A673 (cell line): ENCODE measurements around the gene KIF26B.

Experiments
- EZH2 ChIP-seq: fragments of 200-600 bp; sonication (generic); IDR thresholded peaks from 2 replicates; pipeline ENCODE4 v1.6.1; 2017; ENCODE audit warnings: borderline replicate concordance, low read depth, mild to moderate bottlenecking, mixed read lengths, antibody characterized with exemption, low read length; ENCODE audit not compliant: poor library complexity, severe bottlenecking
- TF ChIP-seq, protein P1 (sequence below): fragments of 300-800, 200-600 bp; sonication (generic); conservative IDR thresholded peaks from 2 replicates; pipeline ENCODE4 v1.5.1; 2017; ENCODE audit warnings: low read depth, mild to moderate bottlenecking, antibody characterized with exemption, low read length, moderate library complexity, mixed read lengths

DNA sequence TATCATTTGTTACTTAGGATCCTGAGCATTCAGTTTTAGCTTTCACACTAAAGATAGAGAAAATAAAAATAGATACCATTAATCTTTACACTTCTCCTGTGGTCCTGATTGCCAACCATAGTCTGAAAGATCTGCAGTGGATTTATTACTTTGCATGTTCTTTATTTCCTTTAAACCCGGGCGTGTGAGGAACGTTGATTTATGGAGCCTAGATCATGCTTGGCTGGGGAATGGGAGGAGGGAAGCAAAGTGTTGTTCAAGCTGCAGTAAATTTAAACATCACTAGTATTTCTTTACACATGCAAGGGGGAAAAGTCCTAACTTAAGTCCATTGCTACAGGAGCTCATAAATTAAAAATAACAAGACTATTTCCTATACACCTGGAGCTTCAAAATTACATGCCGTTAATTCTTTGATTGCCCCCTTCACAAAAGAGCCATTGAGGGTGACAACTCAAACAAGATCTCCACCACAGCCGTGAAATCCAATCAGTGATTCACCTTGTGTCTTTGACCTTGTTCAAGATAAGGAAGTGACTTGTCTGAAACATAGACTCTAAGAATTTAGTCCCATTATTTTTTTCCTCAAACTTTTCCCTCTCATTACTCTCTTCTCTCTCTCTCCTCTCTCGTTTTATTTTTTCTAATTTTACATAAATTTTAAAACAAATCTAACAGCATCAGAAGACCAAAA lies 282.7 kb downstream of the KIF26B start:
- TF ChIP-seq, protein P1, sequence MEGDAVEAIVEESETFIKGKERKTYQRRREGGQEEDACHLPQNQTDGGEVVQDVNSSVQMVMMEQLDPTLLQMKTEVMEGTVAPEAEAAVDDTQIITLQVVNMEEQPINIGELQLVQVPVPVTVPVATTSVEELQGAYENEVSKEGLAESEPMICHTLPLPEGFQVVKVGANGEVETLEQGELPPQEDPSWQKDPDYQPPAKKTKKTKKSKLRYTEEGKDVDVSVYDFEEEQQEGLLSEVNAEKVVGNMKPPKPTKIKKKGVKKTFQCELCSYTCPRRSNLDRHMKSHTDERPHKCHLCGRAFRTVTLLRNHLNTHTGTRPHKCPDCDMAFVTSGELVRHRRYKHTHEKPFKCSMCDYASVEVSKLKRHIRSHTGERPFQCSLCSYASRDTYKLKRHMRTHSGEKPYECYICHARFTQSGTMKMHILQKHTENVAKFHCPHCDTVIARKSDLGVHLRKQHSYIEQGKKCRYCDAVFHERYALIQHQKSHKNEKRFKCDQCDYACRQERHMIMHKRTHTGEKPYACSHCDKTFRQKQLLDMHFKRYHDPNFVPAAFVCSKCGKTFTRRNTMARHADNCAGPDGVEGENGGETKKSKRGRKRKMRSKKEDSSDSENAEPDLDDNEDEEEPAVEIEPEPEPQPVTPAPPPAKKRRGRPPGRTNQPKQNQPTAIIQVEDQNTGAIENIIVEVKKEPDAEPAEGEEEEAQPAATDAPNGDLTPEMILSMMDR, result no peak
- TF ChIP-seq EZH2, result no peak
